H9 (cell line): Measurements from ENCODE around the gene SIPA1L3. TPM values are rescaled to one million over a fixed set of nuclear protein-coding genes. Genes with fewer than 3 reads are reported as not detected.
A peak's percentile ranks its signal among the peaks of the same experiment; 100 is the strongest.

Source experiments
- DNase-seq: peaks from one replicate; pipeline ENCODE4 v3.0.0-alpha.2; 2017
- H2AFZ ChIP-seq: one replicate; pipeline ENCODE4 v1.6.1; 2013; ENCODE audit warnings: mild to moderate bottlenecking, low read length, control low read depth, moderate library complexity
- H2AK5ac ChIP-seq: 2 replicates; pipeline ENCODE4 v1.6.1; 2013; ENCODE audit warnings: low read length, control low read depth, mixed read lengths; ENCODE audit not compliant: insufficient read length
- H2BK120ac ChIP-seq: one replicate; pipeline ENCODE4 v1.6.1; 2013; ENCODE audit warnings: low read depth, mild to moderate bottlenecking, low read length, control low read depth, inconsistent platforms; ENCODE audit not compliant: poor library complexity, severe bottlenecking
- H2BK12ac ChIP-seq: 2 replicates; pipeline ENCODE4 v1.6.1; 2013; ENCODE audit warnings: low read length, control low read depth, mixed read lengths, low read depth; ENCODE audit not compliant: insufficient read length
- H2BK15ac ChIP-seq: 2 replicates; pipeline ENCODE4 v1.6.1; 2013; ENCODE audit warnings: low read depth, low read length, control low read depth
- H2BK20ac ChIP-seq: one replicate; pipeline ENCODE4 v1.6.1; 2013; ENCODE audit warnings: low read depth, mild to moderate bottlenecking, low read length, control low read depth, inconsistent platforms; ENCODE audit not compliant: poor library complexity, severe bottlenecking
- H2BK5ac ChIP-seq: 2 replicates; pipeline ENCODE4 v1.6.1; 2013; ENCODE audit warnings: low read length, control low read depth, mixed read lengths; ENCODE audit not compliant: insufficient read length
- H3K14ac ChIP-seq: 2 replicates; pipeline ENCODE4 v1.6.1; 2013; ENCODE audit warnings: low read length, control low read depth; ENCODE audit not compliant: insufficient read depth
- H3K18ac ChIP-seq: 2 replicates; pipeline ENCODE4 v1.6.1; 2013; ENCODE audit warnings: low read depth, mild to moderate bottlenecking, mixed read lengths, low read length, control low read depth; ENCODE audit not compliant: insufficient read length
- H3K23ac ChIP-seq: 2 replicates; pipeline ENCODE4 v1.6.1; 2013; ENCODE audit warnings: low read length, control low read depth, mixed read lengths, low read depth; ENCODE audit not compliant: insufficient read length
- H3K23me2 ChIP-seq: 2 replicates; pipeline ENCODE4 v1.6.1; 2013; ENCODE audit warnings: low read depth, mild to moderate bottlenecking, mixed read lengths, low read length, control low read depth; ENCODE audit not compliant: insufficient read length, poor library complexity, severe bottlenecking
- H3K27ac ChIP-seq: 2 replicates; pipeline ENCODE4 v1.5.1; 2013; ENCODE audit warnings: low read length, control low read depth, mixed read lengths, low read depth; ENCODE audit not compliant: insufficient read length
- H3K27me3 ChIP-seq: 2 replicates; pipeline ENCODE4 v1.6.1; 2013; ENCODE audit warnings: low read length, control low read depth, inconsistent platforms; ENCODE audit not compliant: insufficient read depth
- H3K4ac ChIP-seq: 2 replicates; pipeline ENCODE4 v1.6.1; 2013; ENCODE audit warnings: low read depth, mild to moderate bottlenecking, control low read depth, inconsistent platforms, low read length, moderate library complexity
- H3K4me1 ChIP-seq: 2 replicates; pipeline ENCODE4 v1.6.1; 2013; ENCODE audit warnings: low read length, control low read depth, inconsistent platforms; ENCODE audit not compliant: insufficient read depth
- H3K4me2 ChIP-seq: 2 replicates; pipeline ENCODE4 v1.6.1; 2013; ENCODE audit warnings: low read length, control low read depth, mixed read lengths; ENCODE audit not compliant: insufficient read length, insufficient read depth
- H3K56ac ChIP-seq: 2 replicates; pipeline ENCODE4 v1.6.1; 2013; ENCODE audit warnings: low read depth, mild to moderate bottlenecking, mixed read lengths, low read length, control low read depth; ENCODE audit not compliant: insufficient read length
- H3K79me1 ChIP-seq: 2 replicates; pipeline ENCODE4 v1.6.1; 2013; ENCODE audit warnings: low read depth, mild to moderate bottlenecking, moderate library complexity, low read length, control low read depth, inconsistent platforms; ENCODE audit not compliant: insufficient read depth, poor library complexity, severe bottlenecking
- H3K79me2 ChIP-seq: 2 replicates; pipeline ENCODE4 v1.6.1; 2013; ENCODE audit warnings: low read length, control low read depth, inconsistent platforms; ENCODE audit not compliant: insufficient read depth
- H3K9ac ChIP-seq: 2 replicates; pipeline ENCODE4 v1.6.1; 2013; ENCODE audit warnings: low read length, control low read depth, mixed read lengths; ENCODE audit not compliant: insufficient read length; ENCODE audit errors: extremely low read depth
- H3K9me3 ChIP-seq: one replicate; pipeline ENCODE4 v1.6.1; 2013; ENCODE audit warnings: low read depth, low read length, inconsistent platforms; ENCODE audit not compliant: control insufficient read depth
- H3T11ph ChIP-seq: one replicate; pipeline ENCODE4 v1.6.1; 2013; ENCODE audit warnings: mild to moderate bottlenecking, low read length, control low read depth, inconsistent platforms
- H4K20me1 ChIP-seq: one replicate; pipeline ENCODE4 v1.6.1; 2013; ENCODE audit not compliant: control insufficient read depth, insufficient read length, insufficient read depth
- H4K5ac ChIP-seq: 2 replicates; pipeline ENCODE4 v1.6.1; 2013; ENCODE audit warnings: low read depth, mild to moderate bottlenecking, mixed read lengths, low read length, control low read depth; ENCODE audit not compliant: insufficient read length
- H4K8ac ChIP-seq: replicated peaks from 2 replicates; pipeline ENCODE4 v1.6.1; 2013; ENCODE audit warnings: low read length, control low read depth, mixed read lengths, low read depth; ENCODE audit not compliant: insufficient read length
- H4K91ac ChIP-seq: 2 replicates; pipeline ENCODE4 v1.6.1; 2013; ENCODE audit warnings: low read depth, mild to moderate bottlenecking, moderate library complexity, mixed read lengths, low read length, control low read depth; ENCODE audit not compliant: insufficient read length
- H3K27ac Mint-ChIP-seq, 3 experiments: 2 replicates in 2 of 3; 3 replicates in 1 of 3; pipeline ENCODE4 v1.8.0; 2020 to 2021; ENCODE audit warnings: mixed read lengths in 3 of 3, mild to moderate bottlenecking in 1 of 3, moderate library complexity in 1 of 3
- H3K27me3 Mint-ChIP-seq: 2 replicates; pipeline ENCODE4 v1.8.0; 2021; ENCODE audit warnings: low read depth, mild to moderate bottlenecking, moderate library complexity, mixed read lengths
- H3K36me3 Mint-ChIP-seq, 3 experiments: 2 replicates in 2 of 3; 3 replicates in 1 of 3; pipeline ENCODE4 v1.8.0; 2020 to 2021; ENCODE audit warnings: low read depth in 3 of 3, mixed read lengths in 3 of 3; ENCODE audit not compliant: insufficient read depth in 1 of 3
- H3K4me1 Mint-ChIP-seq, 2 experiments: 2 replicates each; pipeline ENCODE4 v1.8.0; 2020; ENCODE audit warnings: mixed read lengths in 2 of 2
- H3K4me3 Mint-ChIP-seq, 2 experiments: 2 replicates in 1 of 2; 3 replicates in 1 of 2; pipeline ENCODE4 v1.8.0; 2020 to 2021; ENCODE audit warnings: mild to moderate bottlenecking in 2 of 2, mixed read lengths in 2 of 2, moderate library complexity in 1 of 2
- H3K9me3 Mint-ChIP-seq, 2 experiments: 2 replicates in 1 of 2; 3 replicates in 1 of 2; pipeline ENCODE4 v1.8.0; 2020; ENCODE audit warnings: mild to moderate bottlenecking in 2 of 2, mixed read lengths in 2 of 2, moderate library complexity in 1 of 2
- CTCF ChIP-seq: fragments of 200-600 bp; sonication (generic); conservative IDR thresholded peaks from 3 replicates; pipeline ENCODE4 v1.8.0; 2021; ENCODE audit warnings: antibody characterized with exemption, mild to moderate bottlenecking
- WGBS: extraction: QIAGEN DNeasy Blood & Tissue Kit; methylation state at CpG from one replicate; pipeline ENCODE4 v1.1.7; 2013; ENCODE audit warnings: missing lambda C conversion rate, low lambda C conversion rate, mixed read lengths; ENCODE audit not compliant: insufficient read length; ENCODE audit errors: extremely low coverage; 5-methylcytosine and 5-hydroxymethylcytosine counted together
- total RNA-seq: library from RNA; stranded (reverse); gene quantifications from 2 replicates; pipeline ENCODE4 v1.2.1, GENCODE V29; 2021

The SIPA1L3 gene
- total RNA-seq, 1 experiment from 2014 or later, result 40.1 TPM

- Histone ChIP-seq H3K23me2 (peaks cover 3% of the 10 kb centered on the region), H3K27me3 (no peaks in the 10 kb centered on the region), H2BK12ac (no peak overlapping the region), H2BK5ac (no peak overlapping the region), H4K5ac (no peak overlapping the region), H3K79me1 (no peaks in the 10 kb centered on the region), H4K8ac (no peak overlapping the region), H3K14ac (0 out of 2 replicates have a peak overlapping the region, but pooled peaks have one; percentile 3), H3K27ac (no peak overlapping the region), H4K20me1 (no peaks in the 10 kb centered on the region), H2BK15ac (no peak overlapping the region), H2AFZ (no peak overlapping the region), H3K18ac (no peak overlapping the region), H2AK5ac (no peak overlapping the region), H3K4ac (no peak overlapping the region), H3K9ac (no peak overlapping the region), H3K4me1 (peaks cover 5% of the 10 kb centered on the region; the same call in 1 of the 2 replicates), H4K91ac (no peak overlapping the region), H3K56ac (no peak overlapping the region), H2BK20ac (no peak overlapping the region), H3K23ac (no peak overlapping the region), H3T11ph (no peak overlapping the region), H2BK120ac (no peak overlapping the region), H3K4me2 (no peak overlapping the region), H3K9me3 (no peaks in the 10 kb centered on the region), H3K79me2 (peaks cover 1% of the 10 kb centered on the region; the same call in 1 of the 2 replicates)
- Mint-ChIP-seq H3K4me3 (peak overlapping the region in 1 of 2 experiments; percentile 15; a peak in 2 of 5 replicates), H3K27ac (peak overlapping the region in 2 of 3 experiments; percentile 40 to 86; a peak in 2 of 7 replicates), H3K4me1 (peaks cover 51 to 62% of the 10 kb centered on the region in 2 experiments), H3K27me3 (no peaks in the 10 kb centered on the region; the same call in none of the 2 replicates), H3K36me3 (peaks cover 4 to 9% (median 6%) of the 10 kb centered on the region in 3 experiments), H3K9me3 (peaks cover 3 to 4% of the 10 kb centered on the region in 2 experiments; a peak in 2 of 5 replicates)
- no peak for TF ChIP-seq CTCF
- no CpG with 5 or more reads among the region's 15 CpGs for WGBS
- DNase-seq, result no peak
Observed at GRCh38 chr19:38047641-38048040, 140.6 kb downstream of the SIPA1L3 start.
